Effector CD4-positive, alpha-beta T cell (primary cell): ENCODE results near the gene PPM1K.

ENCODE experiments used
- DNase-seq: peaks from one replicate; pipeline ENCODE4 v3.0.0-alpha.2; 2020

PPM1K gene

DNA sequence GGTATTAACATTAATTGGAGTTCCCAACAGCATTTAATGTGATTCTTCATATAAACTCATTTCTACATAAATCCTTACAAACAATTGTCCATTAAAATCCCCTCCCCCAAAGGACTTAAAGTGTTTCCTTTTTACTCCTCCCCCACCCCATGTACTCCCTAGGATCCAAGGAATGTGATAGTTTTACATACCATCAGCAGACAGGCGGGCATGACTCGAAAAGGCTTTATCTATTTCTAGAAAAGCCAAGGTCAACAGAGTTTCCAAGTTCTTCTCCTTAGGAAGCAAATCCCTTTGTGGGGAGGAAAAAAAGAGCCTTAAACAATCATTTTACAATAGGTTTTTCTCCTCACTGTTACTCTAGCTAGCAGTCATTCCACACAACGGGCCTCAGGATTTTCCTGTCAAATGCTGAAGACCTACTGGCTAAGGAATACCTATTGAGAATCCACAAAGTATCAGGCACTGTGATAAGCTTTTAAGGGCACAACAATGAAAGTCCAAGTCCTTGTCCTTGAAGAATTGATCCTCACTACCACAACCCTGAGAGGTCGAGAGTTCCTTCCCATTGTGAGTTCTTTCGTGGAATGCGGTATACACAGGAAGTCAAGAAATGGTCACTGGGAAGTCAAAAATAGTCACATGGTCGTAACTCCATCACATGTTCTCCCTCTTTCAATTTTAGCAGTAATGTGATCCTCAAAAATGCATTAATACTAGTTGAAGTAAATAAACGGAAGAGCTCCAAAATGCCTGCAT, 7.2 kb downstream of the PPM1K start:
- DNase-seq = no peak

DNA sequence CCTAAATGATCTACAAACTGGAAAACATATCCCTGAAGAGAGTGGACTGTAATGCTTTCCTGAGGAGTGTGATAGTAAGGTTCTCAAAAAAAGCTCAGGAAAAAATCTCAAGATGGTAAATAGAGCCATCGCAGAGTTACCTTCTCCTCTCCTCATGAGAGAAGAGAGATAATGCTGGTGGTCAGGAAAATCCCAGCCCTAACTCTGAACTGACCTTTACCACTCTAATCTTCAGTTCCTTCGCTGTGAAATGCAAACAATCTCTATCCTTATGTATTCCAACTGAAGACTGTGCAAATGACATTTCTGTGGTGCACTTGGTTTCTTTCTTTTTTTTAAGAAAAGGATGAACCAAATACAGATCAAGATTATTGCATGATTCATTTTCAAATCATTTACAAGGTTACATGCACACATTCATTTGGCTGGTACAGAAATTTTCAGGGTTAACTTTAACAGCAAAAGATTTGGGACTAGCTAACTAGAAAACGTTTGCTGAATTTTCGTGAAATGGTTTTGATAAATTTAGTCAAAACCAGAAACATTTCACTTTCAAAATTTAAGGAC, 8.3 kb downstream of the PPM1K start:
- DNase-seq = no peak

DNA sequence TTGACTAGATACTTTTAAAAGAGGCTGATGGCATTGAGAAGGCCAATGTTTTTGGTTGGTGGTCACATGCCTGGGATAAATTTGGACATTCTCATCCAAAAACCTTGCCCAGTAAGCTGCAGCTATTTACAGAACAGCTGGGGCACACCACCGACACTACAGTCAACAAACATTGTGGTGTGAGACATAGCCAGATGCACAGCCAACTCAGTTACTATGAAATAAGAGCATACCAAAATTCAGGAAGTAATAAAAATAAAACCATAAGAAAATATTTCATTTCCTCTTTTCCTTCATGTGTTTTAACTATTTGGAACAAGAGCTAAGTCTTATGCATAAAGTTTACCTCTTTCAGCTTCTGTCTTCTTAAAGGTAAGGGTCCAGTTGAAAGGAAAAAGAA, 8.8 kb downstream of the PPM1K start:
- DNase-seq = no peak

DNA sequence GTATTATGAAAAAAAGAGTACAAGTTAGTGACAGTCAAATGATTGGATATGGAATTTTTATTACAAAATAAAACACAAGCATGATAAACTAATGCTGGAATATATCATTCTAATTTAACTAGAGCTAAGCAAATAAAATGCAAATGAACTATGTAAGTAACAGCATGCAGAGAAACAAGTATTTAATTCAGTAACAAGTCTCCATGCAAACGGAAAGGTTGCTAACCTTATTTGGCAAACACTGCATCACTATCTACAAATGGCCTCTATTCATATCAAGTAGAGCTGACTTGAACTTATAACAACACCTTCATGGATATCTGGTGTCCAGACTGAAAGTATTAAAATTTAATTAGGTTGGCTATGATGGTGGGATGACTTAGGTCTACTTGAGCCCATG, 15.4 kb downstream of the PPM1K start:
- no peak for DNase-seq

DNA sequence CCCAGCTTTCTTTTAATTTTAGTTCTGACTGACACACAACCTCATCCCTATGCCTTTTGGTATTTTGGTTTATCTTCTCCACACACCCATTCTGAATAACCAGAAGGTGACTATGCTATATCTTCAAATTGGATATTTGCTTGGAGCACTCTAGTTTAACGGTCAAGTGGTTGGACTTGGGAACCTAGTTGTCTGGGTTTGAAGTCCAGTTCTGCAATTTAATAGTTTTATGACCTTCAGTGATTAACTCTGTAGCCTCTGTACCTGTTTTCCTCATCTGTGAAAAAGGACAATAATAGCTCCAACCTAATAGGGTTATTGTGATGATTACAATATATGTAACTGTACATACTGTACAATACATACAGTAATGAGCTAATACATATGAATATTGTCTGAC, 20.0 kb downstream of the PPM1K start:
- DNase-seq = no peak

DNA sequence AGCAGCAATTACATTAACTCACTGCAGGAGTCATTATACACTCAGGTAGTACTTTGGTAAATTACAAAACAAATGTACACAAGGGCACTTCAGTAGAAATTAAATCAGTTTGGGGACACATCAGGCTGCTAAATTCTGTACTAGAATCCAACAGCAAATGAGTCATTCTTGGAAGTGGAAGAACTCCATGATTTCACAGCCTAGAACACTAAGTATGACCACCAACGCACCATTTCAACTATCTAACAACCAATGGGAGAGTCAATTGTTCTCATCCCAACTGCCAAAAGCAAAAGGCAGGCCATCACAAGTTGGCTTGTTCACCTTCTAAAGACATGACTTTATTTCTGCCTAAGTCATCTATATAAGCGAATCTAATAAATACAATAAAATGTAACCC, 26.6 kb downstream of the PPM1K start:
- no peak for DNase-seq

DNA sequence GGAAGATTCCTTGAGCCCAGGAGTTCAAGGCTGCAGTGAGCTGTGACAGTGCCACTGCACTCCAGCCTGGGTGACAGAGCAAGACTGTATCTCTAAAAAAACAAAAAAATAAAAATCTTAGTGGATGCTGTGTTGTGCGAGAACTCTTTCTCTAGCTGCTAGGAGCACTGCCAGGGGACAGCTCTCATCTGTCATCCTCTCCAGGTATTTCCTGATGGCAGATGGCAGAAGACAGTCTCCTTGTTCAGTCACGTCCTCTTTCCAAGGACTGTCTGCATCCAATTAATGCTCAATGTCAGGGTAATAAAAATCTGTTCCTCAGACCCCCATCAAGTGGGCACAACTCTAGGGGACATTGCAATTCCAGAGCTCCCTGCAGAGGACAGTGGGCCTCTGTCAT, 29.2 kb downstream of the PPM1K start:
- DNase-seq = no peak

DNA sequence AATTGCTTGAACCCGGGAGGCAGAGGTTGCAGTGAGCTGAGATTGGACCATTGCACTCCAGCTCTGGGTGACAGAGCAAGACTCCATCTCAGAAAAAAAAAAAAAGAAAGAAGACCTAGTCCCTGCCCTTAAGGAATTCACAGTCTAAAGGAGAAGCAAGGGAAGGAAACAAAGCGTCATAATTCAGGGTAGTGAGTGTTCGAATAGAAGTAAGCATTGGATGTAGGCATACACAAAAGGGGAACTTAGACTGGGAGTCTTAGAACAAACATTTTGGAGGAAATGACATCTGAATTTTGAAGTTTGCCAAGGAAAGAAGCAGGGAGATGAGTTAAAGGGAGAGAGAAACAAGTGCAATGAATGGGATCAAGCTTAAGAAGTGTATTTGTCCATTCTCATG, 32.4 kb downstream of the PPM1K start:
- DNase-seq = no peak

DNA sequence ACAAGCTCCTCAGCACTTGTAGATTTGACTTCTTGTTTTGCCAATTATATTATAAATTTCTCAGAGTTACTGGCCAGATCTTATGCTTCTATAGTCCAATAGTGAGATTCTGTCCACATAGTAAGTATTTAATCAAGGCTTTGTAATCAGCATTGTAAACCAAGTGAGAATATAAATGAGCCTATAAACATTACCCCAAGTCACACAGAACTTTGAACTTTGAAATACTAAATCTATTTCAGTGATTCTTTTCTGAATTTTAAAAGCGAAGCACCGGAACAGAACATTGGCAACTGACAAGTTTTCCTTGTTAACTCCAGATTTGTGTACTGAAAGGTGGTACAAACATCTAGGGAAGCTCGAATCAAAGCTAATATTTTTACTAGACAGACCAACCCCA, 37.2 kb downstream of the PPM1K start:
- no peak for DNase-seq

DNA sequence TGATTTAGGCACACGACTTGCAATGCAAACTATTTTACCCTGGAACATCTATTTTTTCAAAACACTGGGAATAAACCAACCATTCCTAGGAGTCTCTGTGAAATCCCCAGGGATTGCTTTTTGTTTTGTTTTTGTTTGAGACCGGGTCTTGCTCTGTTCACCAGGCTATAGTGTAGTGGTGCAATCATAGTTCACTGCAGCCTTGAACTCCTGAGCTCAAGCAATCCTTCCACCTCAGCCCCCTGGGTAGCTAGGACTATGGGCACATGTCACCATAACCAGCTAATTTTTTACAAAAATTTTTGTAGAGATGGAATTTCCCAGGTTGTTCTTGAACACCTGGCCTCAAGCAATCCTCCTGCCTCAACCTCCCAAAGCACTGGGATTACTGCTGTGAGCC, 37.8 kb downstream of the PPM1K start:
- no peak for DNase-seq

DNA sequence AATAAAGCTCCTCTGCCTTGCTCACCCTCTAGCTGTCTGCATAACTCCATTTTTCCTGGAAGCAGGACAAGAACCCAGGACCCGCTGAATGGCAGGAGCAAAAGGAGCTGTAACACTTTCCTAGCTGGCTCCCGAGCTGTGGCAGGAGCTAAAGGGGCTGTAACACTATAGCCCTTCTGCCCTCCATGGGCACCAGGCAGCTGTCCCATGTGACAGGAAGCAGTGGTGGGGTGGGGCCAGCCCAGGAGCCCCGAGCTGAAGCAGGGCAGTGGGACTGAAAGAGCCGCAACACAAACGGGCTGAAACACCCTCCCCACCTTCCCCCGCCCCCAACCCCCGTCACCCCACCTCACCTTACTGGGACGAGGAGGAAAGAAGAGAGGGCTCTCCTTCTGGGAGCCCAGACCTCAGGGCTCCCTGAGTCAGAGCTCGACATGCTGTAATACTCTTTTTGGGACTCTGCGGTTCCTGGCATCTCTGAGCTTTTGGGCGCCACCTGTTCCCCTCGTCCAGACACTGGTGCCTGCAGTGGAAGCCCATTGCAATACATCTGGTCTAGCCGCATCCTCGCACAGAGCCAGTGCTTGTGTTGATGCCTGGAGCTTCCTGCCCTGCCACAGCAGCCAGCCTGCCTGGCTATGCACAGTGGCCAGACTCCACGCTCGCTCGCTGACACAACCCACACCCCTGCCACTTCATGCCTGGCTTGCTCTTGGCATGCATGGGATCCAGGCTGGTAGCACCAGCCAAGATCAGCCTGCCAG, 39.4 kb downstream of the PPM1K start:
- peak; percentile 6 for DNase-seq

DNA sequence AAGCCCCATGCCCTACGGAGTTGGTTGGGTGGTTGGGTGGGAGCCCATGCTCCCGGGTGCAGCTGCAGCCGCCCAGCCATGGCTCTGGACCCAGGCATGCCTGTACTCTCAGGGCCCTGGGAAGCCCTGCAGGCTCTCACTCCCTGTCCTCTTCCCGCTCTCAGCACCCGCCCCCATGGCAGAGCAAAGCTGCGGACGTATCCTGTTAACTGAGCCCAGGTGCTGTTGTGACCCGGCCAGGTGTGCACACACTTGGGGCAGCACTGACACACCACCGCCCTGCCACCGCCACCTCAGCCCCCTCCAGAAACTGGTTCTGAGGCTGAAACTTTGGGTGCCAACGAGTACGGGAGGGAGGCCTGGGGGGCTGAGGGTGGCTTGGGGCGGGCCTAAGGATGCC, 40.3 kb downstream of the PPM1K start:
- no peak for DNase-seq

DNA sequence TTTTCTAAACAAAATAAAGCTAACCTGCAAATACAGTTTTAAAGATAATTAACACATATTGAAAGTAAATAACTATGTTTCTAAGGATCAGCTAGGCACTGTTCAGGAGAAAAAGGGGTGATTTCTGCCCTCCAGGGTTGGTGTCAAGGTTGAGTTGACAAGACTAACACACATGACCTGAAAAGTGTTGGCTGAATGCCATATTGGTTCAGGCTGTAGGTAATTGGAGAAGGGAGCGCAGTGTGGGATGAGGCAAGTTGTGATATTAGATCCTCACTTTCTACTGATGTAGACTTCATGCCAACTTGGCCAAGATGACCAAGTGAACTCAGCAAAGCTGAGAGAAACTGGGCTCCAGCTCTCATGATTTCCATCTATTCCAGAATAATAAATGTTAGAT, 42.2 kb downstream of the PPM1K start:
- DNase-seq = no peak

DNA sequence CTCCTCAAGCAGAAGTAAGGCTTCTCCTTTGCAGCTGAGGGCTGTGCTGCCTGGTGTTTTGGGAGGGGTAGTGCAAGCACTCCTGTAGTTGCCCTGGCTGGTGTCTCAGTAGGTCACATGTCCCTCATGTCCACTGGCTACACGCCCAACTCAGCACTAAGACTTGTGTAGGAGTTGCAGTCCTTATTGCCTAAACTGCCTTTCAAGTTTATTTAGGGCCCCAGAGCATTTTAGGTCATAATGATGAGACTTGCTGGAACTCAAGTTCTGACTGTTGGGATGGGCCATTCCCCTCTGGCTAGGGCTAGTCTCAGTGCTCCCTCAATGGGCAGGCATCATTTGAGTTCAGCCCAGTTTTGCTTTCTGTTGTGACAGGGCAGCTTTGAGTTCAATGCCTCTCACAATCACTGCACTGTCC, 44.1 kb downstream of the PPM1K start:
- DNase-seq = no peak

DNA sequence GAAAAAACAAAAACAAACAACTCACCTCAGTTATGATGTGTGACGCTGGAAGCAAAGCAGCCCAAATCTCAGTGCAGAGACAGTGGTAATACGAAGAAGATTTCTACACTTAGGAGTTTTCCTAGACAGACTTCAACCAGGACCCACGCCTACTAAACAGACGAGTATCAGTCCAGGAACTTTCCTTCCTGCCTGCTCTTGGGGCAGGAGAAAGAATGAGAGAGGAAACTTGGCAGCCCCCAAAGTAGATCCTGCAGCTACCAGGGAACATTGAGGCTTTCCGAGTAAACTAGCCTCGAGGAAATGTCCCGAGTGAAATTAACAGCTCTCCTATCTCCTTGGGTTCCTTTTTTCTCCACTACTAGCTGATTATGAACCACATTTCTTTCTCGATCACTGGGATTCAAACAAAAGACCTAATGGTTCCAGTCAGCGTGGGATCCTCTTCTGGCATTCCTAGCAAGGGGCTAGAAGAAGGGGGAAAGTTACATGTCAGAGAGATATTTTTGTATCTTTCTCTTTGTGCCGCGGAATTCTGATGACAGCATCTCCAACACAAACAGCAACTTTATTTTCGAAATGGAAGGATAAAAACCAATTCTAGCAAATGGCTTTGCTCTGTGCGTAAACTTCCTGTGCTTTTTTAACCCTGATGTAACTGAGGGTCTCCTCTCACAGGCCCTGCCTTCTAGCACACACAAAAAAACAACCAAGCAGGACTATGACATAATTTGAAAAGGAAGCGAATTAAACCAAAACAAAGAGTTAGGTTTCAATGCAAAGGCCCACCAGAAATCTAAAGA, 53.2 kb downstream of the PPM1K start:
- DNase-seq = no peak

DNA sequence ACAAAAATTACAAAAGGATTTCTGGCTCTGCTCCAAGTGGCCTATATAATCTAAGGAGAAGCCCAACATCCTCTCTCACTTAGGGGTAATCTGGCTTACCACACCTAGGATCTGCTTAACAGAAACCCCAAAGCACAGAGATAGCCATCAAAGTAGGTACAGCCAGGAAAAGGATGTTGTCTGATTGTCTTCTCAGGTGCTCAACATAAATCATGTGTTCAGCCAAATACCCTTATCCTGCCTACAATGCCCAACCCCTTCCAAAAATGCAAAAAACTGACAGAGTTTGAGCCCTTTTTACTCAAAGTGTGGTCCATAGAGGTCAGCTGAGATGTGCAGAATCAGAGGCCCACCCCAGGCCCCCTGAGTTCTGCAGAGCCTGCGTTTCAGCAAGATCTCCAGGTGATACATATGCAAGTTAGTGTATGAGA, 53.9 kb downstream of the PPM1K start:
- no peak for DNase-seq

DNA sequence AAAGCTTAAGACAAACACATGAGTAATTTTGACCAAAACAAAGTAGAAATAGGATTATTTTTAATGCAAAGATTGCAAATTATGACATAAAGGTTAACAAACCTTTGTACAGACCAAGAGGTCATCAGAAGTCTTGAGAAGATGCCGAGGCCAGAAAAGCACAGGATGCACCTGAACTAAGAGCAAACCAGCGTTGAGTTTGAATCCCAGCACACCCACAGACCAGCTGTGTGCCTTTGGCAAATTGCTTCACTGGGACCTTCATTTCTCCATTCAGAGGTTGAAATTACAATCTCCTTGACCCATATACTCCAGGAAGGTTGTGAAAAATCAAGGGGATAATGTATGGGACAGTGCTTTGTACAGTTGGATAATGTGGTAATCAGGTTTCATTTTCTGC, 56.6 kb downstream of the PPM1K start:
- no peak for DNase-seq

DNA sequence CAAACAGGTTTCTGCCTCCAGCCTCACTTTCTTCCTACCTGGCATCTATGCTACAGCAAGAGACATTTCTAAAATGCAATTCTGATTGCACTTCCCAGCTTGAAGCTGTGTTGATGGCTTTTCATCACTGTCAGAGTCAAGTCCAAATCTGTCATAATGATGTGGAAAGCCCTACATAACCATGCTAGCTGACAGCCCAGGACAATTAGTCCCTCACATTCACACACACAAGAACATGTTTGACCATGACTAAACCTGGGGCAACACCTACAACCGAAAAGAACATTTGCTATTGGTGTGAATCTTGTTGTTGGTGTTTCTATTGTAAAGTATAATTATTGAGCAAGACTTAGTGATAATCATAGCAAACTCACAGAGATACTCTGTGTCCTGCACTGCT, 58.2 kb downstream of the PPM1K start:
- no peak for DNase-seq

DNA sequence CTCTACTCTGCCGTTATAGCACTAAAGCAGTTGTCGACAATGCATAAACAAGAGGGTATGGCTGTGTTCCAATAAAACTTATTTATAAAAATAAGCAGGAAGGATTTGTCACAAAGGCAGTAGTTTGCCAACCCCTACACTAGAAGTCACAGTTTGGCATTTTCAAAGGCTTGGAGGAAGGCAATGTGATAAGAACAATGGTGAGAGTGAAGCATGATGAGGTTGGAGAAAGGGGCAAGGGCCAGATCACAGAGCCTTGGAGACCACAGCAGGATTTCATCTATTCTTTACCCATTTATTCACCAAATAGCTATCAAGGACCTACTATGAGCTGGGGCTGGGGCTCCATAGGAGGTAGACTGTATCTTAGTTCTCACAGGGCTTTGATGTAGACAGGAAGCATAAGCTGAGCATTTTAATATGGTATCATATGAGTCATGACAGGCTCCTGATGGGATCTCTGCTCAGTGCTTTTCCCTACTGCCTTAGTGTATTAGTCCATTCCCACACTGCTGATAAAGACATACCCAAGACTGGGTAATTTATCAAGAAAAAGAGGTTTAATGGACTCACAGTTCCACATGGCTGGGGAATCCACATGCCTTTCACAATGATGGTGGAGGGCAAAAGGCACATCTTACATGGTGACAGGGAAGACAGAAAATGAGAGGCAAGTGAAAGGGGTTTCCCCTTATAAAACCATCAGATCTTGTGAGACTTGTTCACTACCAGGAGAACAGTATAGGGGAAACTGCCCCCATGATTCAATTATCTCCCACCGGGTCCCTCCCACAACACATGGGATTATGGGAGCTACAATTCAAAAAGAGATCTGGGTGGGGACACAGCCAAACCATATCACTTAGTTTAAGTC, 58.9 kb downstream of the PPM1K start:
- no peak for DNase-seq

DNA sequence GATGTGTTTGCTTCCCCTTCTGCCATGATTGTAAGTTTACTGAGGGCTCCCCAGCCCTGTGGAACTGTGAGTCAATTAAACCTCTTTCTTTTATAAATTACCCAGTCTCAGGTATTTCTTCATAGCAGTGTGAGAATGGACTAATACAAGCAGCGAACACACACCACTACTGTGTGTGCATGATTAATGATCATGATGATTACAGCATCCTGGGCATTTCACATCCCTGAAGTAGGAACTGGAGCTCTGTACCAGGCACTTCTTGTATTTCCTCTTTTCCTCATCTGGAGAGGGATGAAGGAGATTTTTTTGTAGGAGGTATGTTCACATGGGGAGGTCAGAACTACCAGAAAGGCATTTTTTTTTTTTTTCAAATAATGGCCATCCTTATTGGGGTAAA, 60.8 kb downstream of the PPM1K start:
- no peak for DNase-seq

DNA sequence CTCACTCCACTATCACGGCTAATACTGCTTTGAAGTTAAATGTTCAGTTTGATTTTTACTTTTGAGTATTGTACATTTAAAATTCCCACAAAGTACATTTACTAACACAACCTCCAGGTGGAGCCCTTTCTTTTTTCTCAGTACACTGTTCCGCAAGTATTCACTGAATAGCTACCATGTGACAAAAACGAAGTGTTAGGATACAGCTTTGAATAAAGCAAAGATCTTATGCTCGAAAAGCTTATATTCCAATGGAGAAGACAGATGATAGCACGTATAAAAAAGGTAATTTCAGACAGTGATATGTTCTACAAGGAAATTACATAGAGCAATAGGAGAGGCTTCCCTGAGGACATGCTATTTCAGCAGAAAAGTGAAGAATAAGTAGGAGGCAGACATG, 65.3 kb downstream of the PPM1K start:
- DNase-seq = peak; percentile 5

DNA sequence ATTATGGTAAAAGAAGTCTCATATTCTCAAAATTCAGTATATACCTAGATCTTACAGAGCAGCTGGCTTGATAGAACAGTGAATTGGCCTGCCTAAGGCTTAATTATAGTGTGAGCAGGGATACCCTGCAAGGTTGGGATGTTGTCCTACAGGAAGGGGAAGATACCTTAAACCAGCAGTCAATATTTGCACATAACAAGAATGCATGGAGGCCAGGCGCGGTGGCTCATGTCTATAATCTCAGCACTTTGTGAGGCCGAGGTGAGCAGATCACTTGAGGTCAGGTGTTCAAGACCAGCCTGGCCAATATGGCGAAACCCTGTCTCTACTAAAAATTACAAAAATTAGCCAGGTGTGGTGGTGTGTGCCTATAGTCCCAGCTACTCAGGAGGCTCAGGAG, 67.2 kb downstream of the PPM1K start:
- DNase-seq = no peak
